Stimulated activated CD4-positive, alpha-beta T cell treated with anti-CD3 and anti-CD28 coated beads, Interleukin-15, amount 100 ng/mL, for 1 hour (primary cell): ENCODE data around the gene TJAP1.

Experiments
- DNase-seq, 2 donors: peaks; one replicate each; pipeline ENCODE4 v3.0.0-alpha.2; 2020; ENCODE audit warnings: low read depth in 1 of 2, low spot score in 1 of 2

The TJAP1 gene

GRCh38 chr6:43477235-43478007, at the start of gene TJAP1:
Gene TJAP1 (plus strand): TSS chr6:43477570. CDS start chr6:43499002, 21,432 bp downstream.
- DNase-seq: peak; percentile 93 to 99

DNA sequence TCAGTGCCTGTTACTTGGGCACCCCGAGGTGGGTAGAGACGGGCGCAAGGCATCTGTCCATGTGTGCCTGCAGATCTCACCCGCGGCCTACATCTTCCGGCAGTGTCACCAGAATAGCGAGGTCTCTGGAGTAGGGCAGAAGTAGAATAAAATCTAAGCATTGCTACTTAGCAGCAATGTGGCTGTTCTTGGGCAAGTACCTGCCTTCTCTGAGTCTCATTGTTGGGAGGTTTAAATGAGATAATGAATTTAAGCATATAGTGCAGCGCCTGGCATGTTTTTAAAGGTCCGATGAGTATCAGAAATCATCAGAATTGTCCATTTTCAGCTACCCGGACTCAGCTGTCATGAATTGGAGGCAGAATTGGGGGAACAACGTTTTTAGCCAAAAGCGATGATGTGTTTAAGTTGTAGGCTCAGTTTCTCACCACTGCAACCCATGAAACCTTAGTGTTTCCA, 49.2 kb upstream of the TJAP1 start:
- no peak for DNase-seq

DNA sequence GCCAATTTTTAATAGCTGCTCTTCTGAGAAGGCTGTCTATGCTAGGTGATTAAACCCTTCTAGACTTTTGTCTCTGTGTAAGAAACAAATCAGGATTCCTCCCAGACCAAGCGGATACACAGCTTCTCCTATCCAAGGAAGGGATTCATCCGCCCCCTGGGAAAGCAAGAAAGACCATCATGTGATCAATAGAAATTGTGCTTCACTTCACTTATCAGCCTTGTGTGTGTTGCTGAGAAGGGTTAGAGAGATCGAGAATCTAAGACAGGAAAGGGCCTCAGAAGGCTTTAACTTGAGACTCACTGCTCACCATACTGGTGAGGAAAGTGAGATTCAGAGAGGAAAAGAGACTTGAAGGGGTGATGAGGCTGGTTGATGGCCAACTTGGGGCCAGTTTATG, 48.5 kb upstream of the TJAP1 start:
- no peak for DNase-seq

DNA sequence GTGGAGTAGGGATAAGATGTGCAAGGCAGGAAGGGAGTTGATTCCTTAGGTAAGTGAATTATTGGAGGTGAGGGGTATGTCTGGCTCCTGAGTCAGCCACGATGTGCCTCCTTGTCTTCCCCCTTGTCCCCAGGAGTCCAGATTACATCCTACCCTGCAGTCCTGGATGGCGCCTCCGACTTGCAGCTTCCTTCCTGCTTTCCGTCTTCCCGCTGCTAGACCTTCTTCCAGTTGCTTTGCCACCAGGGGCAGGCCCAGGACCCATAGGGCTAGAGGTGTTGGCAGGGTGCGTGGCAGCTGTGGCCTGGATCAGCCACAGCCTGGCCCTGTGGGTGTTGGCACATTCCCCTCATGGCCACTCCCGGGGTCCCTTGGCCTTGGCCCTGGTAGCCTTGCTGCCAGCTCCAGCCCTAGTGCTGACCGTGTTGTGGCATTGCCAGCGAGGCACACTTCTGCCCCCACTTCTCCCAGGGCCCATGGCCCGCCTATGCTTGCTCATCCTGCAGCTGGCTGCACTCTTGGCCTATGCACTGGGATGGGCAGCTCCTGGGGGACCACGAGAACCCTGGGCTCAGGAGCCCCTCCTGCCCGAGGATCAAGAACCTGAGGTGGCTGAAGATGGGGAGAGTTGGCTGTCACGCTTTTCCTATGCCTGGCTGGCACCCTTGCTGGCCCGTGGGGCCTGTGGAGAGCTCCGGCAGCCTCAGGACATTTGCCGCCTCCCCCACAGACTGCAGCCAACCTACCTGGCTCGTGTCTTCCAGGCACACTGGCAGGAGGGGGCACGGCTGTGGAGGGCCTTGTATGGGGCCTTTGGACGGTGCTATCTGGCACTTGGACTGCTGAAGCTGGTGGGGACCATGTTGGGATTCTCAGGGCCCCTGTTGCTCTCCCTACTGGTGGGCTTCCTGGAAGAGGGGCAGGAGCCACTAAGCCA, 45.1 kb upstream of the TJAP1 start:
- DNase-seq: no peak

GRCh38 chr6:43433148-43433547, 44.2 kb upstream of the TJAP1 start:
- no peak for DNase-seq

- DNase-seq: no peak
These were observed 43.1 kb upstream of the TJAP1 start for GRCh38 chr6:43434001-43434840.

GRCh38 chr6:43434943-43435342, 42.4 kb upstream of the TJAP1 start:
- DNase-seq: no peak

GRCh38 chr6:43435682-43436437, 41.5 kb upstream of the TJAP1 start:
- DNase-seq: no peak

DNA sequence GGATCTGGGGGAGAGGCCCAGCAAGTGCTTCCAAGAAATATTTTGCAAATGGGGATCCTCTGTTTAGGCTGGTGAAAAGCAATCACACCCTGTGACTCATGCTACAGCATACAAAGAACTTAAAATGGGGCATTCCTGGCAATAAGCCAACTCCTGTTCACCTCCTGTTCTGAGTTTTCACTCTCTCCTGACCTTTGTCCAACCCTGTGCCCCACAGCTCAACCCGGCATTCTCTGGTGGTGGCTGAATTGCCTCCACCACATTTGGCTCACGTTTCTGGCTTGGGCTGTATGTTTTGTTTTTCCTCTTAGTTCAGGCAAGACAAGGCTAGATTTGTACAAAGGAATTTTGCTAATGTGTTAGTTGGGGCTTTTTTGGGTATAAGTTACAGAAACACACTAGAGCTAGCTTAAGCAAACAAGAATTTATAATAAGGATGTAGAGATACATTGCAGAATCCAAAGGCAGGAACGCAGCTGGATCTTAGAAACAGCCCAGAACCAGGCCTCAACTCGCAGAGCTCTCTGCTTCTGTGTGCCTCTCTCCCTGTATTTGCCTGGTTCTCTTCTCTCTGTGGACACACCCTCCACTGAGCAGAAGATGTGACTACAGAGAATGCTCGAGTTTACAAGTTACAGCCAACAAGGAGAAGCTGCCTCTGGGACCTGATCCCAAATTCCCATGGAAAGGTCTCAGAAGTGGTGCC, 40.6 kb upstream of the TJAP1 start:
- no peak for DNase-seq

DNA sequence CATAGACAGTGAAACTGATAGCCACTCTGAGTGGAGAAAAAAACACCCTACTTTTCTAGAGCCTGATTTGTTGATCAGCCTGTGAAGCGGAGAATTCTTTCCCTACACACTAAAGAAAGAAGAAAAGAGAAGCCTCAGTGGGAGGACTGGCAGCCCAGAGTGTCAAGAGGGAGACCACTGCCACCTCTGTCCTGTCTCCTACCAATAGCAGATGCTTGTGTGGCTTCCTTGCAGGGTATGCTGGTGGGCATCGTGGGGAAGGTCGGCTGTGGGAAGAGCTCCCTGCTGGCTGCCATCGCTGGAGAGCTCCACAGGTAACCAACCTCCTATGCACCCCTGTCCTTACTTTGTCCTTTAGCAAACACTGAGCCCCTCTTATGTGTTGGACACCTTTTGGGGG, 39.7 kb upstream of the TJAP1 start:
- no peak for DNase-seq

DNA sequence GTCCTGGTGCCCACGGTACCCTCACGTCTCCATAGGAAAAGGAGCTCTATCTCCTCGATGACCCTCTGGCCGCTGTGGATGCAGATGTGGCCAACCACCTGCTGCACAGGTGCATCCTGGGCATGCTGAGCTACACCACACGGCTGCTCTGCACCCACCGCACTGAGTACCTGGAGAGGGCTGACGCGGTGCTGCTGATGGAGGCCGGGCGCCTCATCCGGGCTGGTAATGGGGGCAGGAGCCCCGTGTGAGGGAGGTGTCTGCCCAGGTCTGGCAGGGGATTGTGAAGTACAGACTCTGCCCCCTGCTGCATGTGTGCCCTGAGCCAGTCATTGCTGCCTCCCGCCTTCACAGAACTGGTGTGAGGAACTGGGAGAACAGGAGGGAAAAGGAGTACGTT, 34.4 kb upstream of the TJAP1 start:
- no peak for DNase-seq

DNA sequence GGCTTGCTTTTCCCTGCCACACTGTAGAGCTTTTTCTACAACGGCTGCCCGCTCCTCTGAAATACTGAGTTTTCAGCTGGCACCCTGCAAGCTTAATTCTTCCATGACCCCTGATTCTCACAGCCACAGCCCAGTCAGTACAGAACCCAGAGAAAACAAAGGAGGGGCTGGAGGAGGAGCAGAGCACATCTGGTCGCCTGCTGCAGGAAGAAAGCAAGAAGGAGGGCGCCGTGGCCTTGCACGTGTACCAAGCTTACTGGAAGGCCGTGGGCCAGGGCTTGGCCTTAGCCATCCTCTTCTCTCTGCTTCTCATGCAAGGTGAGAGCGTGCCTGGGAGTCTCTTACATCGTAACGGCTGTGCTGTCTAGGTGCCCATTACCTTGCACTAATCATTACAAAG, 33.3 kb upstream of the TJAP1 start:
- no peak for DNase-seq

DNA sequence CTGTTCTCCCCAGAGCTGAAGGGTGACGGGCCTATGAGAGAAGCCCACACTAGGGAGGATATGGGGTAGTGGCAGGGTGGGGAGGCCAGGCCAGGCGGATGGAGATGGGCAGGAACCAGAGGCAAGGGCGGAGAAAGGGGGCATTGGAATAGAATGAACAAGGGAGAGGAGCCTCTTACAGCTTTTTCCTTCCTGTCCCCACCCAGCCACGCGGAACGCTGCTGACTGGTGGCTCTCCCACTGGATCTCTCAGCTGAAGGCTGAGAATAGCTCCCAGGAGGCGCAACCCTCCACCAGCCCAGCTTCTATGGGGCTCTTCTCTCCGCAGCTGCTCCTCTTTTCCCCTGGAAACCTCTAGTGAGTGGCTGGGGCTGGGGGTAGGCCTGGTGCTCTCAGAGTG, 32.8 kb upstream of the TJAP1 start:
- no peak for DNase-seq

DNA sequence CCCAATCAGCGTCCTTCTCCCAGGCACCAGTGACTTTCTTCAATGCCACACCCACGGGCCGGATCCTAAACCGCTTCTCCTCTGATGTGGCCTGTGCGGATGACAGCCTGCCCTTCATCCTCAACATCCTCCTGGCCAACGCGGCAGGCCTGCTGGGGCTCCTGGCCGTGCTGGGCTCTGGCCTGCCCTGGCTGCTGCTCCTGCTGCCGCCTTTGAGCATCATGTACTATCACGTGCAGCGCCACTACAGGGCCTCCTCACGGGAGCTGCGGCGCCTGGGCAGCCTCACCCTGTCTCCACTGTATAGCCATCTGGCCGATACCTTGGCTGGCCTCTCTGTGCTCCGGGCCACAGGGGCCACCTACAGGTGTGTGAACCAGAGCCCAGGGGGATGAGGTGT, 31.8 kb upstream of the TJAP1 start:
- DNase-seq: no peak

DNA sequence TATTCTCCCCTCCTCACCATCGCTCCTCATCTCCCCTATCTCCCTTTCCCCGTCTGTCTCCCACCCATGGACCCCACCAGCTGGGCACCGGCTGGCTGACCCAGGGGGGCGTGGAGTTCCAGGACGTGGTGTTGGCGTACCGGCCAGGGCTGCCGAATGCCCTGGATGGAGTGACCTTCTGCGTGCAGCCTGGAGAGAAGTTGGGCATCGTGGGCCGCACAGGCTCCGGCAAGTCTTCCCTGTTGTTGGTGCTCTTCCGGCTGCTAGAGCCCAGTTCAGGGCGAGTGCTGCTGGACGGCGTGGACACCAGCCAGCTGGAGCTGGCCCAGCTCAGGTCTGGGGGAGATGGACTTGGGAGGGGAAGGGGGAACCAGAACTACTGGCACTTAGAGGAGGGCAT, 29.8 kb upstream of the TJAP1 start:
- no peak for DNase-seq

GRCh38 chr6:43448916-43449315, 28.5 kb upstream of the TJAP1 start:
- DNase-seq: no peak

DNA sequence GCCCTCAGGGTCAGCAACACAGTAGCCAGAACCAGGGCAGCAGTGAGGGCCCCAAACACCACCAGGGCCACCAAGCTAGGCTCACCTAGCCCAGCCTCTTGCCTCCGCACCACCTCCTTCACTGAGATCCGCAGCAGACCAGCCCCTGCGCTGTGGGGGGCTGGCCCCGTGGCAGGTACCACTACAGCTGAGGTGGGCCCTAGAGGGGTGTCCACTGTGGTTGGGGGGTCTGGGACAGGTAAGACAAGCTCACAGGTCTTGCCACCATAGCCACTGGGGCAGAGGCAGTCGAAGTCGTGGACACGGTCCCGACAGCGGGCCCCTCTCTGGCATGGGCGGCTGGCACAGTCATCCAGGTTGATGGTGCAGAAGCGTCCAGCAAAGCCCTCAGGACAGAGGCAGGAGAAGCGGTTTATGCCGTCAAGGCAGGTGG, 26.7 kb upstream of the TJAP1 start:
- no peak for DNase-seq

GRCh38 chr6:43451348-43451747, 26.0 kb upstream of the TJAP1 start:
- DNase-seq: no peak

- no peak for DNase-seq
These were observed 25.4 kb upstream of the TJAP1 start for GRCh38 chr6:43451939-43452338.

DNA sequence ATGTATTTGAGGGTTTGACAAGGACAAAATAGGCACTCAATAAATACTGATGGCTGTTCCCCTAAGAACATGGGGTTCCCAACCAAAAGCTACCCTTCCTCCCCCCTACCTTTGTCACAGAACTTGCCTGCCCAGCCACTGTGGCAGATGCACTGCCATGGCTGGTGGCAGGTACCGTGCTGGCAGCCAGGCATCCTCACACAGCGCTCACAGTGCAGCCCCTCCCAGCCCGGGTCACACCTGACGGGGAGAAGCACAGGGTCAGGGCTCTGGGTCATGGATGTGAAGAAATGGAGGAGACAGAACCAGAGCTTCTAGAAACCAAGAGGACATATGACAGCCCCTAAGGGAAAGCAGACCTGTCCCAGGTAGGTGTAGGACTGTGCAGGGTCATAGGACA, 24.5 kb upstream of the TJAP1 start:
- no peak for DNase-seq
